Esophagus squamous epithelium (tissue), 4 donors: Measurements from ENCODE around the gene LTBP1.

ENCODE experiments used
- POLR2A ChIP-seq, 4 donors: fragments of 450-650 bp; IDR thresholded peaks; one replicate each; pipeline ENCODE4 v1.6.1; 2017; ENCODE audit warnings: antibody characterized with exemption in 4 of 4, mild to moderate bottlenecking in 4 of 4, moderate library complexity in 3 of 4
- TF ChIP-seq, protein P1 (sequence below), 6 experiments: fragments of 450-650 bp in 4 of 6; fragments of 200-600 bp in 2 of 6; sonication (generic) in 2 of 6; IDR thresholded peaks; one replicate each; pipeline ENCODE4 v1.5.1; 2016 to 2019; ENCODE audit warnings: antibody characterized with exemption in 6 of 6, mild to moderate bottlenecking in 4 of 6, moderate library complexity in 4 of 6

DNA sequence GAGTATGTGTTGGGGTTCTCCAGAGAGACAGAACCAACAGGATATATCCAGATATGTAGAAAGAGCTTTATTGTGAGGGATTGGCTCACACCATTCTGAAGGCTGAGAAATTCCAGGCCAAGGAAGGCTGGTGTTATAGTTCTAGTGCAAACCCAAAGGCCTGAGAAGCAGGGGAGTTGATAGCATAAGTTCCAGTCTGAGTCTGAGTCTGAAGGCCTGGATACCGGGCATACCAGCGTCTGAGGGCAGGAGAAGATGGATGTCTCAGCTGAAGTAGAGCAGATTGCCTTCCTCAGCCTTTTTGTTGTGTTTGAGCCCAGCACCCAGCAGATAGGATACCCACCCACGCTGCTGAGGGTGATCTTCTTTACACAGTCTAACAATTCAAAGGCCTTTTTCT lies 318.0 kb downstream of the LTBP1 start:
- TF ChIP-seq, protein P1, sequence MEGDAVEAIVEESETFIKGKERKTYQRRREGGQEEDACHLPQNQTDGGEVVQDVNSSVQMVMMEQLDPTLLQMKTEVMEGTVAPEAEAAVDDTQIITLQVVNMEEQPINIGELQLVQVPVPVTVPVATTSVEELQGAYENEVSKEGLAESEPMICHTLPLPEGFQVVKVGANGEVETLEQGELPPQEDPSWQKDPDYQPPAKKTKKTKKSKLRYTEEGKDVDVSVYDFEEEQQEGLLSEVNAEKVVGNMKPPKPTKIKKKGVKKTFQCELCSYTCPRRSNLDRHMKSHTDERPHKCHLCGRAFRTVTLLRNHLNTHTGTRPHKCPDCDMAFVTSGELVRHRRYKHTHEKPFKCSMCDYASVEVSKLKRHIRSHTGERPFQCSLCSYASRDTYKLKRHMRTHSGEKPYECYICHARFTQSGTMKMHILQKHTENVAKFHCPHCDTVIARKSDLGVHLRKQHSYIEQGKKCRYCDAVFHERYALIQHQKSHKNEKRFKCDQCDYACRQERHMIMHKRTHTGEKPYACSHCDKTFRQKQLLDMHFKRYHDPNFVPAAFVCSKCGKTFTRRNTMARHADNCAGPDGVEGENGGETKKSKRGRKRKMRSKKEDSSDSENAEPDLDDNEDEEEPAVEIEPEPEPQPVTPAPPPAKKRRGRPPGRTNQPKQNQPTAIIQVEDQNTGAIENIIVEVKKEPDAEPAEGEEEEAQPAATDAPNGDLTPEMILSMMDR (IDR thresholded peaks at IDR 0.05), result no peak
- no peak for TF ChIP-seq POLR2A (IDR thresholded peaks at IDR 0.05)
